CD4-positive, alpha-beta T cell treated with Interleukin-6 at 100 ng/mL for 8 hours (primary cell): ENCODE measurements around the gene NEK6.

Experiments
- DNase-seq: peaks from one replicate; pipeline ENCODE4 v3.0.0-alpha.2; 2020; ENCODE audit warnings: mixed read lengths, low spot score

The NEK6 gene

DNA sequence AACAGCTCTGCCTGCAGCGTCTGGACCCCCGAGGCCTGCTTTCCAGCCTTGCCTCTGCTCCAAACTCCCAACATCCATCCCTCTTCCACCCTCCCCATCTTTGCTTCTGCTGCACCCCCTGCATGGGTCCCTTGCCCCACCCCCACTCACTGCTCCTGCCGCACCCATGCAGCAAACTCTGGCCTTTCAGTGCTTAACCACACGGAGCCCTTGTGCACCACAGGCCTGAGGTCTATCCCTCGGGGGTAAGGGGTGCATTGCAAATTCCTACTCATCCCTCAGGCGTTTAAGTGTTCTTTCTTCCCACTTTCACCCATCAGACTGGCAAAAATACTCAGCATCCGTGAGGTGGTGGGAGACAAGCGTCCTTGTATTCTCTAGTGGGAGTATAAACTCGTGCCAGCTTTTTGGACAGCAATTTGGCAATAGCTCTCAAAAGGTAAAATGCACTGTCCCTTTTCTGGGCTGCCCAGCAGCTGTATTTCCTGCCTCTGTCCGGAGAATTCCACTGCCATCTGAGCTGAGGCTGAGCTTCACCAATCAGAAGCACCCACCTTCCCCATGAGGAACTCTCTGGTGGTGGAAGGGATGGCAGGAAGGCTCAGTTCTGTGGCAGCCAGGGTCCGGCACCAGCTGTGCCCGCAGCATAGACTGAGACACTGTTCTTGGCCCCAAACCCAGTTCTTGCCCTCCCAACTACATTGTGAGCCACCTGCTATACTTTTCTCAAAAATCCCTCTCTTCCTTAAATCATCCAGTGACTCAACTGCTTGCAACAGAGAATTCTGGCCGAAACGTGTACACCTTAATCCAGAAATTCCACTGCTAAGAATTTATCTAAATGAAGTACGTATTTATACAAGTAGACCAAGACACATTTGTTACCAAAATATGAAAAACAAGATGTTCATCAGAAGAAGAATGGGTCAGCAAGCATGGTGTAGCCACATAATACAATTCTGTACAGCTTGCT lies 142.5 kb downstream of the NEK6 start:
- DNase-seq, result no peak
